GM19372 (cell line): ENCODE data around the gene DUSP8.

Source experiments
- ATAC-seq: cut with Tn5 transposase; IDR thresholded peaks from one replicate; pipeline ENCODE4 v1.9.1; 2021; ENCODE audit warnings: mild to moderate bottlenecking, low read depth, moderate library complexity; ENCODE audit not compliant: unreplicated experiment

DUSP8 gene

GRCh38 chr11:1567052-1567720 is 4.9 kb downstream of the DUSP8 start:
- no peak for ATAC-seq

DNA sequence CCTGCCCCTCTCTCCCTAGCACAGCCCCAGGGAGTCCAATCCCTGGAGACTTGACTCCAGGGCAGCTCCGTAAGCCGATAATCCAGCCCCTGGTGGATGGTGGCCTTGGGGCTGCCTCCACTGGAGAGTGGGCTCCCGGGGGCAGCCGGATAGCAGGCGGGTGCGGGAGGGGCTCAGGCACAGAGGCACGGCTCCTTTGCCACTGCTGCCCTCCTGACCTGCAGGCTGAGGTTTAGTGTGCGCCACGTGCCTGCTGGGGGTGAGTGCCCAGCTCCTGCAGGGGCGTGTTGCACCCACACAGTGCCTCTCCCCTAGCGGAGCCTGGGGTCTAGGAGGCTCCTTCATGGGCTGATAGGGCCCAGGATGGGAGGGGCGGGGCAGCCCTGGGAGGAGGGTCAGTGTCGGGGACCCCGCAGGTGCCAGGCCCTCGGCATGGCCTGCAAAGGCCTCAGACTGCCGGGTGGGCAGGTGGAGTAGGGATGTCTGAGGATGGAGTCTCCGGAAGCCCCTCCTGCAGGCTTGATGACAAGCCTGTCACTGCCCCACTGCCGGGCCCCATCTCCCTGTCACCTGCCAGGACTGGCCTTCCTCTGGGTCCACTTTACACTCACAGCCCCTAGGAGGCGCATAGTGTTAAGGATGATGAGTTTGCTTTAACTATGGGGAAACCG is 5.6 kb downstream of the DUSP8 start:
- no peak for ATAC-seq

GRCh38 chr11:1565904-1566247 is 6.2 kb downstream of the DUSP8 start:
- ATAC-seq: no peak

GRCh38 chr11:1565173-1565903 is 6.7 kb downstream of the DUSP8 start:
- no peak for ATAC-seq

DNA sequence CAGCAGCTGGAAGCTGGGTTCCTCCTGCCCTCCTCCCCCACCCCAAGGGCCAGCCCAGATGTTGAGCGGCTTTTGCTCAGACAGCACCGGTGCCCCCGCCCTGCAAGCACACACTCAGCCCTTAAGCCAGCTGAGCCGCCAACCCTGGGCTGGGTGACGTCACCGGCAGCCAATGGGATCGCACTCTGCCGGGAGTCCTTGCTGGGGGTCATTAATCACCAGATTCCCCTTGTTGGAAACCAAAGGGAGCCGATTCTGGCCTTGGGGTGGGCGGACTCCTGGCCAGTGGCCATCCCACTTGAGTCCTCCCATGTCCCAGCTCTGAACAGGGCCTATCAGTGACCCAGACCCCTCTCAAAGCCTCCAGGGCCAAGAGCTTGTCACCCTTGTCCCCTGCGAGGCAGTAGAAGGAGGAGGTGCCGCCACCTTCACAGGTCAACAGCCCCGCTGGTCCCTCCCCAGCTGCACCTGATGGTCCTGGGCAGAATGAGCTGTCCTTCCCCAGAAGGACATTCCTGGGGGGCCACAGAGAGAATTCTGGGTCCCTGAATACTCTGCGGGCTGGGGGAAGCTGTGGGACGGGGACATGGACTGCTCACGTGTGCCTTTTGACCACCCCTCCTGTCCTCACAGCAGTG is 7.4 kb downstream of the DUSP8 start:
- ATAC-seq: no peak

DNA sequence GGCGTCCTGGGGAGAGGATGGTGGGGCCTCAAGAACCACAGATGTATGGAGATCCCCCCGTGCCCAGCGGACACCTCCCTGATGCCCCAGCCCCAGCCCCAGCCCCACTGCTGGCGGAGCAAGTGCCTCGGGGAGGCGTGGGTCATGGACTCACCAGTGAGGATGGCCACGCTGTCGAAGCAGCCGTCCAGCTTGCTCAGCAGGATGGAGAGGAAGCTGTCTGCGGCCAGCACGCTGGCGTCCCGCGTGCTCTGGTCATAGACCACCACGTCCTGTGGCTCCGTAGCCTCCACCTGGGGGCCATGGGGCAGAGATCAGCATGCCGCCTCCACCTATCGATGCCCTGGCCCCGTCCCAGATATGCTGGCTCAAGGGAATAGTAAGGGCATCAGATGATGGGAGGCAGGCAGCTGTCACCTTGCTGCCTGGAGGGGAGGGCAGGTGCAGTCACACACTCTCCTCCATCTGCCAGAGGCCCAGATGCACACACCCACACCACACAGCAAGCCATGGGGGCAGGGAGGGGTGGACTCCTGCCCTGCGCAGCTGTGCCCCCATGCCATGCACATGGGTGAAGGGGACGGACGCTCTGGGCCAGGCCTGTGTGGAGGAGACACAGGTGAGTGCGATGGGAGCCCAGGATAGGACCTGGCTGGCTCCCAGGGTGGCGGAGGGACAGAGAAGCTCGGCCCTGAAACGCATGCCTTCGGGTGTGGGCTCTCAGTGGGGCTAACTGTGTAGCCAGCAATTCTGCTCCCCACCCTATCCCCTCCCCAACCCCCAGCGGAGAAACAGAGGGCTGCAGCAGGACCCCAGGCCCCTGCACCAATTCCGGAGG is 8.2 kb downstream of the DUSP8 start:
- no peak for ATAC-seq

GRCh38 chr11:1563149-1563638 is 8.9 kb downstream of the DUSP8 start:
- no peak for ATAC-seq

- no peak for ATAC-seq
These were observed 9.5 kb downstream of the DUSP8 start for GRCh38 chr11:1562469-1563148.

- no peak for ATAC-seq
These were observed 10.1 kb downstream of the DUSP8 start for GRCh38 chr11:1561955-1562354.

DNA sequence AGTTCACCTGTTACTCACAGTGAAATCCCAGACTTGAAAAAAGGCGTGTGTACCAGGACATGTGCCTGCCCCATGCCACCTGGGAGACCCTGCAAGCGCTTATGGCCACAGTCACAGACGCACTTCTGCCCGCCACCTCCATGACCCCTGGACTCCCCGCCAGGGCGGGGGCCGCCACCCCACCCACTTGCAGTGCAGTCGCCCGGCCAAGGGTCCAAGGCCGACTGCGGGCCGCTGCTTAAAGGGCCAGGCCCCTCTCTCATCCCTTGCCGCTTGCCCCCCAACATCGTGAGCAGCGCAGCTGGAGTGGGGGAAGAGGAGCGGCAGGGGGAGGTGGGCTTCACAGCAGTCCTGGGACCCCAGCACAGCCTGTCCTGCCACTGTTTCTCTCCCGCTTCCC is 10.8 kb downstream of the DUSP8 start:
- ATAC-seq: no peak

DNA sequence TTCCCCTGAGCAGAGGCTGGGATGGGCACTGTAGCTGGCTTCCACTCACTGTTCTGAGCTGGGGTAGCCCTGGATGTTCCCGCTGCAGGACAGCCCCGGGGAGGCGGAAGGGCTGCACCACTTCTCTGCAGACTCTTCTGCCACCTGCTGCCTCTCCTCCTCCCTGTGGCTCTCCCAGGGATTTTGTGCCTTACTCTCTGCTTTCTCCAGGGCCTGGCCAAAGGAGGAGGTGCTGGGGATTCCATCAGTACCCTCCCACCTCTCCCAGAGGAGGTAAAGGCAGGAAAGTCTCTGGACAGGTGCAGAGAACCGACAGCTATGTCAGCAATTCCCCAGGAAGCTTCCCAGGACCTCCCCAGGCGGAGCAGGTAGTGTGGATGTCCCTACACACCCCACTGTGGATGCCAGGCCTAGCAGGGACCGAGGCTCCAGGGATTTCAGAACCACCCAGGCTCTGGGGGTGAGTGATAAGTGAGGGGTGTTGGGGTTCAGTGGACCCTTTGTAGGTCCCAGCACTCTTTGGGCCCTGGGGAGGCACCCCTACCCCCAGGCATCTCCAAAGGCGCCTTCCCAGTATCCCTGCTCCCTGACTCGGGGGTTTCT is 11.3 kb downstream of the DUSP8 start:
- no peak for ATAC-seq

DNA sequence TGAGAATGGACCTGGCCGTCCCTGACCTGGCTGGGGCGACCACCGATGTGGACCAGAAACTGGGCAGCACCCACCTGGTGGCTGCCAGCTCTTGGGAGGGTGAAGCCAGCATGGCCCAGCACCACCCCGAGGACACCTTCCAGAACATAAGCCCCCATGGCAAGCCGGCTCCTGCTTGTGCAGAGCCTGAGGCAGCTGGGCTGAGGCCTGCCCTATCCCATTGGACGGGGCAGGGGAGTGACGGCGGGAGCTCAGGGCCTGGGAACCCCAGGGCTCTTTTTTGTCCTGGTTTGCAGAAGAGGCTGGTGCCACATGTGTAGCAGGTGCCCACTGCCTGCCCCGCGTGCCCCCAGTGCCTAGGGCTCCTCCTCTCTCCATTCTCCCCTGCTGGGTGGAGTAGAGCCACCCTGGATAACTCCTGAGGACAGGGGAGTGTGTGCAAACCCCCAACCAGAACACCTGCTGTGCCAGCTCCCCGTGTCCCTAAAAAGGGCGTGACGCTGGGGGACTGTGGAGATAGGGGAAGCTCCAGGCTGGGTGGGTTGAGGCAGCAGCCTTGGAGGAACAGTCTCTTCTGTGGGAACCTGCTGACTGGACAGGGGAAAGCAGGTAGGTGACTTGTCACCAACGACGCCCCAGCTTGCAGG is 11.9 kb downstream of the DUSP8 start:
- ATAC-seq: no peak

GRCh38 chr11:1559111-1559951 is 12.7 kb downstream of the DUSP8 start:
- no peak for ATAC-seq

GRCh38 chr11:1558775-1559110 is 13.3 kb downstream of the DUSP8 start:
- ATAC-seq: no peak

GRCh38 chr11:1557904-1558774 is 13.9 kb downstream of the DUSP8 start:
- no peak for ATAC-seq

GRCh38 chr11:1557051-1557884 is 14.8 kb downstream of the DUSP8 start:
- ATAC-seq: no peak
